Measurements from ENCODE around the gene DRC3.
"Not testable (repeated sequence)": the region's sequence is repeated elsewhere in the genome, so short reads cannot be mapped to it uniquely, and the experiment has no call there.

The DRC3 gene

DNA sequence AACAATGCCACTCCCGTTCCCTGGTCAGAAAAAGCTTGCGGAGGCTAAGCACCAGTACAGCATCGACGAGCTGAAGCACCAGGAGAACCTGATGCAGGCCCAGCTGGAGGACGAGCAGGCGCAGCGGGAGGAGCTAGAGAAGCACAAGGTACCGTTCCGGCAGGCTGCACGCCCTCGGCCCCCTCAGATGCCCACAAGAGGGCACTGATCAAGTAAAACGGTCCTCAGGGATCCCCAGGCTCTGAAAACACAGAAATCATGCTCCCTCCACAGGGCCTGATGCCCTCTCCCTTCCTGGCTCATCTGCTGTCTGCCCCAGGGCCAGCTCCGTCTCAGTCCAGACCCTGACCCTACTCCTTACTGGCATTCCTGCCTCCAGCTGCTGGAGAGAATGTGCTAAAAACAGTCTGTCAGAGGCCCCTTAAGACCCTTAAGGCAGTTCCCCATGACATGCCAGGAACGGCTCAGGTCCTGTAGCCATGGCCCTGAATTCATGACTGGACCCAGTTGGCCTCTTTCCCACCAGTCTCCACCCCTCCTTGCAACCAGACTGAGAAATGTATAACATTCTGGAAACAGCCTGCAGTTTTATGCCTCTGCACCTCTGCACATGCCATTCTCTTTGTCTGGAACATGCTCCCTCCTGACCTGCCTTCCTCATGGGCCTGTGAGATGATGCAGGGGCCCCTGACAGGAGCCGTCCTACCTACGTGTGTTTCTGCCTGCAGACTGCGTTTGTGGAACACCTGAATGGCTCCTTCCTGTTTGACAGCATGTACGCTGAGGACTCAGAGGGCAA lies 21.8 kb downstream of the DRC3 start:
- DNase-seq (ENCODE audit: low spot score), result peak; percentile 13

DNA sequence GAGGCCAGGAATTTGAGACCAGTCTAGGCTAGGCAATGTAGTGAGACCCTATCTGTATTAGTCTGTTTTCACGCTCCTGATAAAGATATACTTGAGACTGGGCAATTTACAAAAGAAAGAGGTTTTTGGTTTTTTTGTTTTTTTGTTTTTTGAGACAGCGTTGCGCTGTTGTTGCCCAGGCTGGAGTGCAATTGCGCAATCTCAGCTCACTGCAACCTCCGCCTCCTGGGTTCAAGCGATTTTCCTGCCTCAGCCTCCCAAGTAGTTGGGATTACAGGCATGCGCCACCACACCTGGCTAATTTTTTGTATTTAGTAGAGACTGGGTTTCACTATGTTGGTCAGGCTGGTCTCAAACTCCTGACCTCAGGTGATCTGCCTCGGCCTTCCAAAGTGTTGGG lies 23.2 kb downstream of the DRC3 start:
- DNase-seq (ENCODE audit: low spot score), result not testable (repeated sequence)

DNA sequence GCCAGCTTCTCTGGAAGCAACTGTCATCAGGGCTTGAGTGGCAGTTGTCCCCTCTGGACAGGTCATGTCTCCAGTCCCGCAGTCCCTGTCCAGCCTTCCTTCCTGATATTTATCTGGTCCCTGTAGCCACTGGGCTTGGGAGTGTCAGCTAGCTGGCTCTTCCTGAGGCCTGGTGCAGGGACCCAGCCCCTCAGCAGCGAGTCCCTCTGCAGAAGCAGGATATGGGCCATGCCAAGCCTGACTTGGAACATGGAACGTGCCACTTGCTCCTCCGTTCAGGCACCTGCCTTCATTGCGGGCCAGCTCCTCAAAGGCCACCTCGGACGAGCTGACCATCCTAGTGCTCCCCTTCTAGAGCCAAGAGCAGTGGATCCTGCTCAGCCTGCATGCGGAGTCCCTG lies 26.3 kb downstream of the DRC3 start:
- DNase-seq (ENCODE audit: low spot score), result no peak

DNA sequence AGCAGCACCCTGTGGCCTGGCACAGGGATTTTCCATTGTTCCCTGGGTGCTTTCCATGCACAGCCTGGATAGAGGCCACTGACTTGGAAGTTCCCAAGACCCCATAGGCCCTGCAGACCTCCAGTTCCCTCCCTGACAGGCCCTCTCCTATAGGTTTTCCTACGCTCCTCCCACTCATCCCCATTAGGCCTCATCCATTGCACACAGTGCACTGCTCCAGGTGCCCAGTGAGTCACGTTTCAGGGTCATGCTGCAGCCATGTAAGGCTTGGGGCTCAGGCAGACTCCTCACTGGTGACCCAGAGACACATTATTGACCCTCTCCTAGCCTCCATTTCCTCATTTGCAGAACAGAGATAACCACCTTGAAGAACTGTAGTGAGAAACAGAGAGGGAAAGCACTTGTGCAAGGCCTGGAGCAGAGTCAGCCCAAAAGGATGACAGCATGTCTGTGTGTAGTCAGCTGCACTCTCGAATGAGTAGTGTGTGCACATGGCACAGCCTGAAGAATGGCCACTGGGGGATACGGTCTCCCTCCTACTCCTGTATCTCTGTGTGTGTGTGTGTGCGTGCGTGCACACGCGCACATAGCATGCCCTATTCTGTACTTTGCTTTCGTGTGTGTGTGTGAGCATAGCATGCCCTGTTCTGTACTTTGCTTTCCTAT lies 26.8 kb downstream of the DRC3 start:
- no peak for DNase-seq (ENCODE audit: low spot score)

DNA sequence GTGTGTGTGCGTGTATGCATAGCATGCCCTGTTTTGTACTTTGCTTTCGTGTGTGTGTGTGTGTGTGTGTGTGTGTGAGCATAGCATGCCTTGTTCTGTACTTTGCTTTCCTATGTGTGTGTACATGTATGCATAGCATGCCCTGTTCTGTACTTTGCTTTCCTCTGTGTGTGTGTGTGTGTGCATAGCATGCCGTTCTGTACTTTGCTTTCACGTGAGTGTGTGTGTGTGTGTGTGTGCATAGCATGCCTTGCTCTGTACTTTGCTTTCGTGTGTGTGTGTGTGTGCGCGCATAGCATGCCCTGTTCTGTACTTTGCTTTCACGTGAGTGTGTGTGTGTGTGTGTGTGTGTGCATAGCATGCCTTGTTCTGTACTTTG lies 27.4 kb downstream of the DRC3 start:
- no peak for DNase-seq (ENCODE audit: low spot score)

DNA sequence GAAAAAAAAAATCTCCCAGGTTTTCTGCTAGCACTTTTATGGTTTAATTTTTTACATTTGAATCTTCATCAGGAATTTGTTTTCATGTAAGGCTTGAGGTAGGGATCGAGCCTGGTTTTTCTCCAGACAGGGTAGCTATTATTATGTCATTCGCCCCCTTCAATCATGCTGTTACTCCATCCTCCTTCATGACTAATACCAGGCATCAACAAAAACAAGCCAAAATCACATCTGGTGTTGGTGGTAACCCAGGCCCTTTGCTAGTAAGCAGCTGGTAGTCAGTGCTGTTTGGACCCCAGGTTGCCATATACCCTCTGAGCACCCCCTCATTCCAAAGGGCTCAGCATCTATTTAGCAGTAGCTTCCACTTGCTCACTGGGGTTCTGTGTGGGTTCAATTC lies 29.5 kb downstream of the DRC3 start:
- DNase-seq (ENCODE audit: low spot score), result no peak

DNA sequence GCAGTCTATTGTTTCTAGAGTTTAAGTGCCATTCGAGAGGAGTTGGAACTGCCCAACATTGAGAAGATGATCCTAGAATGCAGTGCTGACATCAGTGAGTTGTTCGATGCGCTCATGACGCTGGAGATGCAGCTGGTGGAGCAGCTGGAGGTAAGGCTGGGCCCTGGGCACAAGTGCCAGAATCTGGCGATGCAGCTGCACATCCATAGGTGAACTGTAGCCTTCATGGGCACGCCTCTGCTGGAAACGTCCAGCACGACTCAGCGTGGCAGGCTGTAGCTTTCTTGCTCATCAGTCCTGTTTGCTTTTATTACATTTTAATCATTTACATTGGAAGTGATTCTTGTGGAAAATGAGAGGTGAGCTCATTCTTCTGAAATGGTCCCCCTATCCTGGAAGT lies 31.7 kb downstream of the DRC3 start:
- no peak for DNase-seq (ENCODE audit: low spot score)

DNA sequence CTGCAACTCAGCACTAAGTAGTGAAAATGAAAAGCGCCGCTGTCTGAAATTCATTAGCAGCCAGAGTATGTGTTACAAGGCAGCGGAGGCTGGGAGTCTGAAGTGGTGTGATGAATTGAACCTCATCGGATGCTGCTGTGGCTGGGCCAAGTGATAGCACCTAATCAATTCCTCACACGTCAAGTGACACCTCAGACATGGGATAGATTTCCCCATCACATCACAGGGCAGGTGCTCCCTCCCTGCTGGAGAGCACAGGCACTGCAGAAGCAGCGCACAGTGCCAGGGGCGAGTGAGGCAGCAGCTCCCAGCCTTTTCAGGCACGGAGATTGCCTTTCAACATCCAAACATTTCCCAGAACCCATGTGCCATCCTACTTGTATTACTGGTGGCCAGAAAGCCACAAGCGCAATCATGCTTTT lies 32.2 kb downstream of the DRC3 start:
- no peak for DNase-seq (ENCODE audit: low spot score)

DNA sequence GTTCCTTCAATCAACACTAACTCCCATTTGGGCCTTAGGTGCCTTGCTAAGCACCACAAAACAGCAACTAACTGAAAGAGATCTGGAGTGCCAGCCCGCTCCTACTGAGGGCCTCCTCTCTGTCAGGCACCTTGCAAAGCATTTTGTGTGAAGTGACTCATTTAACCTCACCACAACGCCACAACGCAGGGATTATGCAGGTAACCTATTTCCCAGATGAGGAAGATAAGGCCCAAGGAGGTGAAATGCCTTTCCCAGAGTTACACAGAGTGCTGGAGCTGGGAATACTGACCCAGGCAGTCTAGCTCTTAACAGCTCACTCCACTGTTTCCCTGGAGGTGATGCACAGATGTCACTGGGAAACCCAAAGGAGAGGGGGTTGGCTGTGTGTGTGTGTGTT lies 32.8 kb downstream of the DRC3 start:
- DNase-seq (ENCODE audit: low spot score), result no peak

DNA sequence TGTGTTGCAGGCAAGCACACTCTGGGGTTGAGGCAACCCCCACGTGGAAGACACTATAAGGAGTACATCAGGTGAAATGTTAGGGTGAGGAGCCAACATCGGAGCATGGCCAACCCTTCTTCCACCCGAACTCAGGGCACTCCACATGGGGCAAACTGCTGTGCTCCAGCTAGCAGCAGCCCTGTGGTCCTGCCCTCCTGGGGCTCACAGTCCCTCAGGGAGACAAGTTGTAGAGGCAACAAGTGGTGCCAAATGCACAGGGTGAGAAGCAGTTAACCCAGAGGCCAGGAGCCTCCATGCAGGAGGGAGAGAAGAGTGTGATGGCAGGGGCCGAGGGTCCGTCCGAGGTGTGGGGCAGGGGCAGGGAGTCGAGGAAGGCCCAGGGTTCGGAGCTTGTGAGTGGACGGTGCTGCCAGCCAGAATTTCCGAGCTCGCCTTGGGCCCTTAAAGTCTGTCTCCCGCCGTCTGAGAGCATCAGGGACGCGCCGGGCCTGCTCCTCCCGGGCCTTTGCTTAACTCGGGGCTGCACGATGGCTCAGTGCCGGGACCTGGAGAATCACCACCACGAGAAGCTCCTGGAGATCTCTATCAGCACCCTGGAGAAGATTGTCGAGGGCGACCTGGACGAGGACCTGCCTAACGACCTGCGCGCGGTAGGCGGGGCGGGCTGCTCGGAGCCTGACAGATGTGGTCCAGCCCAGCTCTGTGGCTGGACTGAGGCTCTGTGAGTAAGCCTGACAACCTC lies 34.0 kb downstream of the DRC3 start:
- DNase-seq (ENCODE audit: low spot score), result no peak

DNA sequence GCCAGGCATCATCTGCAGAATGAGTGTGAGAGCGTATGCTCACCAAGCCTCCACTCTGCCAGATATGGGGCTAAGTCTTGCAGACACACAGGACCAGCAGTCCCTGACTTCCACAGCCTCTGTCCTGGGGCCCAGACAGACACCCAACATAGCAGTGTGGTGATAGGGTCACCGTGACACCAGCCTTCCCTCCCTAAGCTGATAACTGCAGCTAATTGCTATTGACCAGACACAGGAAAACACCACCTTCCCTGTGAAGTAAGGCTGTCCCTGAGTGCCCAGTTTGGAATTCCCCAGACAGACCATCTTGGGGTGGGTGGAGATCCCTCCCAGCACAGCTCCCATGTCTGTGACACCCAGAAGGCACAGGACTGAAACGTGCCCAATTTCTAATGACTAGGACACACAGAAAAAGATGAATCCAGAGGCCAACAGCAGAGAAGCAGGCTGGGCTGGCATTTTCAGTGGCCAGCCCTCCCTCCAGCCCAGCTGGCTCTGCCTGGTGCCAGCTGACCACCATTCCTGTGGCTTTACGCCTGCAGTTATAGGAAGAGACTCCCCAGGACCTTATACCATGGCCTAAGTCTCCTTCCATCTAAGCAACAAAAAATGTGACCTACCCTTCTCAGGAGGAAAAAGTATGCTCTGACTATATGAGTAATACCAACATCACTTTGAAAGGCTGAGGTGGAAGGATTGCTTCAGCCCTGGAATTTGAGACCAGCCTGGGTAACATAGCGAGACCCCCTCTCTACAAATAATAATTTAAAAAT lies 36.0 kb downstream of the DRC3 start:
- no peak for DNase-seq (ENCODE audit: low spot score)

DNA sequence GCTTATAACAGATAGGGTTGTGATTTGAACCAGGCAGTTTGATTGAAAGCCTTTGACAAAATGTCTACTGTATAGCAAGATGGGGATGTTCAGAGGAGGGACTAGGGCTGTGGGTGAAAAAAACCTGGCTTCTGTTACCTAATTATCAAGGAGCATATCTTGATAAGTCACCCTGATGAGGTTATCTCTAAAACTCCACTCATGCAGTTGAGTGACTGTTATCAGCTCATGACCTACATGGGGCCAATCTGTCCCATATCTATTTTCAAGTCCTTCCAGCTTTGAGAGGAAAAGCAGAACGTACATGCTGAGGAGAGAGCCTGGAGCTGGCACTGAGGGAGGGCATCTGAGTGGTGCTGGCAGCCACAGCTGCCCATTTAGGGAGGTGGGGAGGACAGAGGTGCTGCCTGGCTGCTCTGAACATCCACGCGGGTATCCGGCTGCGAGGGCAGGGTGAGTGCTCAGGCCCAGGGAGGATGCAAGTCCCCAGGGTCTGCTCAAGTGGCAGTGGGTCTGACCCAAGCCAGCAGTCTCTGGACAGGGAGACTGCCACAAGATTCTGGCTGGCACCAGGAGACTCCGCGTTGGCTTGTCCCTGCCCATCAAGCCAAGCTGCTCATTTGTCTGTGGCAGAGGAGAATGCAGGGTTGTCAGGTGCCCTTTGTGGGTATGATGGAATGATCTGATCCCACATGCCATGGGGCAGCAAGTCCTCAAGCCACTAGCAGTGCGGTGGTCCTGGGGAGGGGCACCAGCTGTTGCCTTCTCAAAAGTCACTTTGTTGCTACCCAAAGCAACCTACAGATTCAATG lies 37.2 kb downstream of the DRC3 start:
- DNase-seq (ENCODE audit: low spot score), result no peak

DNA sequence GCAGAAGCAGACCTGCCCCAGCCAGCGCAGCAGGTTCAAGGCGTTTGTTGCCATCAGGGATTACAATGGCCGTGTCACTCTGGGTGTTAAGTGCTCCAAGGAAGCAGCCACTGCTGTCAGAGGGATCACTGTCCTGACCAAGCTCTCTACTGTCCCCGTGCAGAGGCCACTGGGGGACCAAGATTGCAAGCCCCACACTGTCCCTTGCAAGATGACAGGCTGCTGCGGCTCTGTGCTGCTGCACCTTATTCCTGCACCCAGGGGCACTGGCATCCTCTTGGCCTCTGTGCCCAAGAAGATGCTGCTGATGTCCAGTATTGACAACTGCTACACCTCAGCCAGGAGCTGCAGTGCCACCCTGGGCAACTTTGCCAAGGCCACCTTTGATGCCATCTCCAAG lies 38.6 kb downstream of the DRC3 start:
- DNase-seq (ENCODE audit: low spot score), result no peak

DNA sequence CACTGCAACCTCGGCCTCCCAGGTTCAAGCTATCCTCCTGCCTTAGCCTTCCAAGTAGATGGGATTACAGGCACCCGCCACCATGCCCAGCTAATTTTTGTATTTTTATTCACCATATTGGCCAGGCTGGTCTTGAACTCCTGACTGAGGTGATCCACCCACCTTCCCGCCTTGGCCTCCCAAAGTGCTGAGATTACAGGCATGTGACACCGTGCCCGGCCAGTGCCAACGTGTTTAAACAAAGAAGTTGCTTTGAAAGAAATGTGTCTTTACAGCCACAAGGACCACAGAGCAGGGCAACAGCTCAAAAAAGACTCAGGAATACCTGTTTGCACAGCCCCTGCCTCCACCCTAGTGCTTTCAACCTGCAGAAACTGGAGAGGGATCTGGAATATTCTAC lies 41.3 kb downstream of the DRC3 start:
- no peak for DNase-seq (ENCODE audit: low spot score)

DNA sequence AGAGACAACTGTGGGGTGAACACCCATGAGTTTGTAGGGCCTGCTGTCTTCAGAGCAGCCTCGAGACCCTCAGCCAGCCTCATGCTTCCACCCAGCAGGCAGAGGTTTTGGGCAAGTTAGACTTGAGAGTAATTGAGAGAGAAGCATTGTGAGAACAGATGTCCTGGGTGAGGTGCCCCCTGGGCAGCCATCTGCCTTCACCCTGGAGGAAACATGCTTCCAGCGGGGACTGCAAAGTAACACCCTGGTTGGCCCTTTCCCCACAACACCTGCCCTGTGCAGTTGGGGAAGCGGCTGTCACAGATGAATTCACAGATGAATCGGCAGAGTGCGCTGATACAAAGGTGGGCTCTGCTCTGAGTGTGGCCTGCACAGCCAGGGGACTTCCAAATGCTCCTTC lies 42.9 kb downstream of the DRC3 start:
- no peak for DNase-seq (ENCODE audit: low spot score)

DNA sequence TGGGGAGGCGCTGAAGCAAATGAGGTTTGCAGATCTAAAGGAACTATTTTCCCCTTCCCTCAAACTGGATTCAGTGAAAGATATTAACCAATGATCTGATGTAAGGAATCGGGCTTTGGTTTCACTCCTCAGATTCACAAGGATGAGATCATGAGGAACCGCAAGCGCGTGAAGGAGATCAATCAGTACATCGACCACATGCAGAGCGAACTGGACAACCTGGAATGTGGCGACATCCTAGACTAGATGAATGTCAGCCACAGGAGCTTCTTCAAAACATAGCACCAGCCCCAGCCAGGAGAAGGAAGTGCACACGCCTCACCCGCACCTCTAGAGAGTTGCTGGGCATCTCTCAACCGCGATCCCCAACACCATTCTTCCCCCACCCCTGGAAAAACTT lies 43.8 kb downstream of the DRC3 start:
- no peak for DNase-seq (ENCODE audit: low spot score)

DNA sequence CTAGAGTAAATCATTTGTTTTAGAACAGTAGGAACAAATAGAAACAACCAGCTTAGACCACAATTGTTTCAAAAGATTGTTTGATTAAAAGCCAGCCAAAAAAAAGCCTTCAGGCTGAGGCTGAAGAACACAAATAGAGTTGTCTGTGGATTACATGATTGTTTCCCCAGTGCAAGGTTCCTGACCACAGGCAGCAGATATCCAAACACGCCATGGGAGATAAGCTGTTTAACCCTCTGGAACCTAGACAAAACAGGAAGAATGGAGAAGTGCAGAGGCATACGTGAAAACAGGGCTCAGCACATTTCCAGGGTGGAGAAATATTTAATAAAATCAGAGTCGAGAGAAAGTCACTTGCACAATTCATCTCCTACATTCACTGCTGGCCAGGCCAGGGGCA lies 45.3 kb downstream of the DRC3 start:
- DNase-seq (ENCODE audit: low spot score), result no peak

DNA sequence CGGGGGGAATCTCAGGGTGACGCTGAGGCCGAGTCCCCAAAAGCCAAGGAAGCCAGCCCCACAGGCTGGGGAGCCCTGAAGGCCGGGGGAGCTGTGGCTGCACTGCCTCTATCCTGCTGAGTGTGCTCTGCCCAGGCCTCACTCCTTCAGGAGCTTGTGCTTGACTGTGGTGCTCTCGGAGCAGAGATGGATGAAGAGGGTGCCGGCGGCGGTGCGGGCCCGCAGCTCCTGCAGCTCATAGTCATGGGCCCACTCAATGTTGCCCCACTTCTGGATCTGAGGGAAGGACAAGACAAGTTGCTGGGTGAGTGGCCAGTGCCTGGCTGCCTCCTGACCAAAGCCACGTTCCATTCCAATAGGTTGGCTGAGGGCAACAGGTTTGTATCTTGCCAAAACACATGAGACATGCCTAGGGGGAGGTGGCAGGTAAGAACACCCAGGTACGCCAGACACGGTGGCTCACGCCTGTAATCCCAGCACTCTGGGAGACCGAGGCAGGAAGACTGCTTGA lies 45.8 kb downstream of the DRC3 start:
- no peak for DNase-seq (ENCODE audit: low spot score)

DNA sequence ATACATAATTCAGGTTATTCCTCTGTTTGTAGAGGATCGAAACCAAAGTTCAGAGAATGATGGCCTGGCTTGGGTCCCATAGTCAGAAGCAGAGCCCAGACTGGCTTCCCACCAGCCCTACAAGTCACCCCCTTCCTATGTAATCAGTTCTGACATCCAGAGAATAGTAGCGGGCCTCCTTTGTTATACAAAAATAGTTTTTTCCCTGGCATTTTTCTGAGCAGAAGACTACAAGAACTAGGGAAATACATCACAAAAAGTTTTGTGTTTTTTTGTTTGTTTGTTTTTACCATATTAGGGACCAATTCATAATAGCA lies 47.1 kb downstream of the DRC3 start:
- no peak for DNase-seq (ENCODE audit: low spot score)

DNA sequence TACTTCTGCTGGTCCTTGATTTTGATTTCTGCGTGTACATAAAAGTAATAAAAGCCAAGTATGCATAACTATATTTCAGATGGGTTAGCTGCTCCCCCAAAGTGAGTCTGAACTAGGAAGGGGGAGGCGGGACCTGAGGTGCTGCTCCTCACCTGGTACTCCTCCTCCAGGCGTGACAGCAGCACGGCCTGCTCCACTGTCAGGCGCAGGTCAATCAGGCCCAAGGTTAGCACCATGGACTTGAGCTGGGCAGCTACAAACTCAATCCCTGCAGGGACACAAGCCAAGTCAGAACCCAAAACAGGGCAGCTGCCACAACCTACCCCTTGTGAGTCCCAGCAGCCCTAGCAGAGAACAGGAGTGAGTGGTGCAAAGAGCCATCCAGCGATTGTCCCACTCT lies 48.3 kb downstream of the DRC3 start:
- DNase-seq (ENCODE audit: low spot score), result no peak

DNA sequence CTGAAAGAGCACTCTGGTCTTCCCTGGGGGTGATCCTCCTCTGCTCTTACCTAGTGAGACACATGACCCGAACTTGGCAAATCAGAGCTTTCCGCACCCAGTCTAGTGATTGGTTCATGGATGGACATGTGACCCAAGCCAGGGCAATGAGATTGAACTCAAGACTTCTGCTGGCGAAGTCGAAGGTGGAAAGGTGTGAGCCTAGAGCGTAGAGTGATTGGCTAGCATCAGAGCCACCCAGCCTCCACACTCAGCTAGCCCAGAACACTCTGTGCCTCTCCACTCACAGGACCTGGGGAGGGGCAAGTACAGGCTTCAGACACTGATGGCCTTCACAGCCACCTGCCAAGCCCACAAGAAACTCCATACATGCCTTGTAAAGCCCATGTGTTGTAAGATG lies 48.7 kb downstream of the DRC3 start:
- DNase-seq (ENCODE audit: low spot score), result no peak
